Vagina (tissue), 2 donors: ENCODE data around the gene ADAT2. TPM values are rescaled to one million over a fixed set of nuclear protein-coding genes. Genes with fewer than 3 reads are reported as not detected.

ENCODE experiments used
- DNase-seq, 2 donors: peaks; one replicate each; pipeline ENCODE4 v3.0.0-alpha.2; 2017; ENCODE audit errors: extremely low spot score in 2 of 2
- H3K27ac ChIP-seq: fragments of 200-600 bp; sonication (generic); one replicate; pipeline ENCODE4 v1.5.1; 2019
- H3K27me3 ChIP-seq: fragments of 200-600 bp; sonication (generic); one replicate; pipeline ENCODE4 v1.5.1; 2019
- H3K36me3 ChIP-seq, 2 donors: fragments of 200-600 bp; sonication (generic); one replicate each; pipeline ENCODE4 v1.5.1; 2017 to 2019
- H3K4me1 ChIP-seq: fragments of 200-600 bp; sonication (generic); one replicate; pipeline ENCODE4 v1.5.1; 2019
- H3K4me3 ChIP-seq, 2 donors: fragments of 200-600 bp; sonication (generic); 1 replicate in 1 of 2; 2 replicates in 1 of 2; pipeline ENCODE4 v1.5.1; 2016 to 2019
- H3K9me3 ChIP-seq: fragments of 200-600 bp; sonication (generic); one replicate; pipeline ENCODE4 v1.5.1; 2019
- POLR2A ChIP-seq, 2 donors: fragments of 450-650 bp; IDR thresholded peaks; one replicate each; pipeline ENCODE4 v1.6.1; 2017; ENCODE audit warnings: antibody characterized with exemption in 2 of 2, mild to moderate bottlenecking in 2 of 2, moderate library complexity in 2 of 2
- POLR2AphosphoS5 ChIP-seq, 2 donors: sonication (generic); formaldehyde crosslinking; IDR thresholded peaks; one replicate each; pipeline ENCODE4 v1.9.0; 2017; ENCODE audit warnings: antibody characterized with exemption in 2 of 2, mild to moderate bottlenecking in 2 of 2, low read depth in 1 of 2; ENCODE audit not compliant: insufficient read depth in 1 of 2
- intact Hi-C: fragments of 100-400 bp; cut with DNase I; formaldehyde crosslinking; loops from one replicate; pipeline ENCODE4 v1.15.1; 2023
- total RNA-seq: library from RNA; depleted of rRNA; stranded (reverse); fragments of >200 nt; gene quantifications from one replicate; pipeline ENCODE4 v1.2.3, GENCODE V29; 2016
- TF ChIP-seq, protein P1 (sequence below), 3 experiments: fragments of 450-650 bp in 2 of 3; fragments of 200-600 bp in 1 of 3; sonication (generic) in 1 of 3; IDR thresholded peaks; one replicate each; pipeline ENCODE4 v1.5.1; 2017 to 2019; ENCODE audit warnings: antibody characterized with exemption in 3 of 3, mild to moderate bottlenecking in 2 of 3, moderate library complexity in 2 of 3

The ADAT2 gene
- total RNA-seq, 1 donor from 2014 or later: 5.9 TPM

DNA sequence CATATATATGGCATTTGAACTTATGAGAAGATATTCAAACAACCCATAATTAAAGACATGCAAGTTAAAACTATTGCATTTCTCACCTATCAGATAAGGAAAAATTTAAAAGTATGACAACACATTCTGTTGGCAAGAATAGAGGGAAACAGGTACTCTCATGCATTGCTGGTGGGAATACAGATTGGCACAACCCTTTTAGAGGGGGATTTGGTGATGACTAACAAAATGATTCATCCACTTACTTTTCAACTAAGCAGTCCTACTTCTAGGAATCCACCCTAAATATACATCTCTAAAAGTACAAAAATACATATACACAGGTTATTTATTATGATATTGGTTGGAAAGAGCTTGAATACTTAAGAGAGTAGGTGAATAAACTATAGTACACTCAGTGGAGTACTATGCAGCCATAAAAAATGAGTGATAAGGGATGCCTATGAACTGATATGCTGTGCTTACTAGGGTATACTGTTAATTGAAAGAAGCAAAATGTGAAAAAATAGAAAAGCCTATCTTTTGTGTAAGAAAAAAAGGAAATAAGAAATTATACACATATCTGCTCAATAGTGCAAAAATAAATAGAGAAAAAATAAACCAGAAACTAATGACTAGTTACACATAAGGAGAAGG lies 42.2 kb downstream of the ADAT2 start:
- Histone ChIP-seq H3K4me1 (no peaks in the 10 kb centered on the region), H3K4me3 (no peak overlapping the region), H3K36me3 (no peaks in the 10 kb centered on the region), H3K27ac (no peak overlapping the region), H3K9me3 (no peaks in the 10 kb centered on the region), H3K27me3 (no peaks in the 10 kb centered on the region)
- no peak for DNase-seq
- TF ChIP-seq, protein P1, sequence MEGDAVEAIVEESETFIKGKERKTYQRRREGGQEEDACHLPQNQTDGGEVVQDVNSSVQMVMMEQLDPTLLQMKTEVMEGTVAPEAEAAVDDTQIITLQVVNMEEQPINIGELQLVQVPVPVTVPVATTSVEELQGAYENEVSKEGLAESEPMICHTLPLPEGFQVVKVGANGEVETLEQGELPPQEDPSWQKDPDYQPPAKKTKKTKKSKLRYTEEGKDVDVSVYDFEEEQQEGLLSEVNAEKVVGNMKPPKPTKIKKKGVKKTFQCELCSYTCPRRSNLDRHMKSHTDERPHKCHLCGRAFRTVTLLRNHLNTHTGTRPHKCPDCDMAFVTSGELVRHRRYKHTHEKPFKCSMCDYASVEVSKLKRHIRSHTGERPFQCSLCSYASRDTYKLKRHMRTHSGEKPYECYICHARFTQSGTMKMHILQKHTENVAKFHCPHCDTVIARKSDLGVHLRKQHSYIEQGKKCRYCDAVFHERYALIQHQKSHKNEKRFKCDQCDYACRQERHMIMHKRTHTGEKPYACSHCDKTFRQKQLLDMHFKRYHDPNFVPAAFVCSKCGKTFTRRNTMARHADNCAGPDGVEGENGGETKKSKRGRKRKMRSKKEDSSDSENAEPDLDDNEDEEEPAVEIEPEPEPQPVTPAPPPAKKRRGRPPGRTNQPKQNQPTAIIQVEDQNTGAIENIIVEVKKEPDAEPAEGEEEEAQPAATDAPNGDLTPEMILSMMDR (IDR thresholded peaks at IDR 0.05): no peak
- TF ChIP-seq POLR2AphosphoS5 (IDR thresholded peaks at IDR 0.05; ENCODE audit: insufficient read depth in 1 of 2, low read depth in 1 of 2) (no peak), POLR2A (IDR thresholded peaks at IDR 0.05) (no peak)
- intact Hi-C loops: no loop called here

DNA sequence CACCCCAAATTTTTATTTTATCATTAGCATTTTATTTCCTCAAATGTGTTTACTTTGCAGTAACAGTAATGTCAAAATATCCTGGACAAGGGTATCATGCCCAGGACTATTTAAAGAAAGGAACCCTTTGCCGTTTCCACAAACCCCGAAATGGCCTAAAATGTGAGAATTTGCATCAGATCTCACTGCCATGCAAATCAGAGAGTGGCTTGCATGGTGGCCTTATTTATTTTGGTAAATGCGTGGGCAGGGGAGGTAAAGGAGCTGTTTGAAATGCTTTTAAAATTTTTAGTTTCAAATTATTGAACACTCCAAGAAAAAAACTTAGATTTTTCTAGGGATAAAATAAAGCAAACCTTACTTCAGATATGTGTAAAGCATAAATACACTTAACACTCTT lies 43.8 kb downstream of the ADAT2 start:
- Histone ChIP-seq H3K9me3 (no peaks in the 10 kb centered on the region), H3K4me3 (no peak overlapping the region), H3K36me3 (no peaks in the 10 kb centered on the region), H3K27me3 (no peaks in the 10 kb centered on the region), H3K27ac (no peak overlapping the region), H3K4me1 (no peaks in the 10 kb centered on the region)
- intact Hi-C loops: no loop called here
- DNase-seq: no peak
- TF ChIP-seq POLR2AphosphoS5 (IDR thresholded peaks at IDR 0.05; ENCODE audit: insufficient read depth in 1 of 2, low read depth in 1 of 2): no peak
- TF ChIP-seq, protein P1 (IDR thresholded peaks at IDR 0.05): no peak
- TF ChIP-seq POLR2A (IDR thresholded peaks at IDR 0.05): no peak

DNA sequence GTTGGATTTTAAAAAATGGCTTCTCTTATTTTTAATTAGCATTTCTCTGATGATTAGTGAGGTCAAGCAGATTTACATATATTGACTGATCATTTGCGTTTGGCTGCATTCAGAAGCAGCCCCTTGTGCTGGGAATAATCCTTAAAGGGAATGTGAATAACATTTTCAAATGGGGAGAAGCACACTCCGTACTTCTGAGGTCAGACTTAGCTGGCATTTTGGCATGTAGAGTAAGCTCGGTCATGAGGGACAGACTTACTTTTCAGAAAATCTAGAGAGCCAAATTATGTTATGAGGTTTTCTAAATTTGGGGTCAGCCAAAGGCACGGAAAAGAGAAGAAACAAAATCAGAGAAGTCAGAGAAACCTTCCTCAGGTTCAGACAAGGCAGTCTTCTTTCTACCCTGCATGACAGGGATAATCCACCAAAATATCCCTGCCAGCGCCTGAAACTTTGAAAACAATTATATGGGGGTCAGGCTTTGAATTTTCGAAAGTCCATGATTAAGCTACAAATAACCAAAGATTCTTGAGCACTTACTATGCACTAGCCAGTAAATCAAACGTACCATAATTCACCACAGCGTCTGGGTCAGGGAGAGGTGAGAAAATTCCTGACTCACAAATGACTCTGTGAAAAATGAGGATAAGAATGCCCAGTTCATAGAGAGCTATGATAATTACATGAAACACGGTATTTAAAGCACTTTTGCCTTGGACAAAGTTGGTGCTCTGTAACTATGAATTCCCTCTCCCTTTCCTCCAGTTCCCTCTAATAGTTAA lies 44.9 kb downstream of the ADAT2 start:
- intact Hi-C loops: no loop called here
- H3K27me3 ChIP-seq: no peaks in the 10 kb centered on the region
- H3K36me3 ChIP-seq: no peaks in the 10 kb centered on the region
- no peaks in the 10 kb centered on the region for H3K9me3 ChIP-seq
- no peak for DNase-seq
- H3K4me3 ChIP-seq: no peak overlapping the region
- TF ChIP-seq, protein P1 (IDR thresholded peaks at IDR 0.05): no peak
- no peak for TF ChIP-seq POLR2A (IDR thresholded peaks at IDR 0.05)
- TF ChIP-seq POLR2AphosphoS5 (IDR thresholded peaks at IDR 0.05; ENCODE audit: insufficient read depth in 1 of 2, low read depth in 1 of 2): no peak
- peaks cover 4% of the 10 kb centered on the region for H3K4me1 ChIP-seq
- no peak overlapping the region for H3K27ac ChIP-seq

DNA sequence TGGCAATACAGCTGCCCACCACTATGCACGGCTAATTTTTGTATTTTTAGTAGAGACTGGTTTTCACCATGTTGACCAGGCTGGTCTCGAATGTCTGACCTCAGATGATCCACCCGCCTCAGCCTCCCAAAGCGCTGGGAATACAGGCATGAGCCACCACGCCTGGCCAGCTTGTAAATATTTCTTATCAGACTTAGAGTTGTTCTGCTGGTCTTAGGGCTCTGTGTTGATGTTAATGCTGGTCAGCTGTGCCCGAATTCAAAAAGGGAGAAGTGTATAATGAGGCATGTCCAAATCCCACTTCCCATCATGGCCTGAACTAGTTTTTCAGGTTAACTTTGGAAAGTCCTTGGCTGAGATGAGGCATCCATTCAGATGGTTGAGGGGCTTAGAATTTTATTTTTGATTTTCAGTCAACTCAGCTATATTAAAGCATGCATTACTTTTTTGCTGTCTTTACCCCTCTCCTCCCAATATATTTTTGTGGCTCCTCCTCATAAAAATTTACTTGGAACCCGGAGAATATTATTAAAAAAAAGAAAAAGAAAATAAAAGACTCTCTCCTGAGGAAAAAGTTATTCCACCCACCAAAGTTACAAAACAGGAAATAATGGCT lies 47.7 kb downstream of the ADAT2 start:
- no peaks in the 10 kb centered on the region for H3K27me3 ChIP-seq
- no peaks in the 10 kb centered on the region for H3K9me3 ChIP-seq
- no peak for DNase-seq
- peaks cover 9% of the 10 kb centered on the region for H3K4me1 ChIP-seq
- no peaks in the 10 kb centered on the region for H3K36me3 ChIP-seq
- intact Hi-C loops: no loop called here
- no peak overlapping the region for H3K27ac ChIP-seq
- TF ChIP-seq, protein P1 (IDR thresholded peaks at IDR 0.05): no peak
- TF ChIP-seq POLR2AphosphoS5 (IDR thresholded peaks at IDR 0.05; ENCODE audit: insufficient read depth in 1 of 2, low read depth in 1 of 2): no peak
- no peak overlapping the region for H3K4me3 ChIP-seq
